ENCODE measurements around the gene PXDN. TPM values are rescaled to one million over a fixed set of nuclear protein-coding genes. Genes with fewer than 3 reads are reported as not detected.

PXDN gene
- total and polyA plus RNA-seq, 11 donors, result 5.9 to 83.7 (median 28.2) TPM

DNA sequence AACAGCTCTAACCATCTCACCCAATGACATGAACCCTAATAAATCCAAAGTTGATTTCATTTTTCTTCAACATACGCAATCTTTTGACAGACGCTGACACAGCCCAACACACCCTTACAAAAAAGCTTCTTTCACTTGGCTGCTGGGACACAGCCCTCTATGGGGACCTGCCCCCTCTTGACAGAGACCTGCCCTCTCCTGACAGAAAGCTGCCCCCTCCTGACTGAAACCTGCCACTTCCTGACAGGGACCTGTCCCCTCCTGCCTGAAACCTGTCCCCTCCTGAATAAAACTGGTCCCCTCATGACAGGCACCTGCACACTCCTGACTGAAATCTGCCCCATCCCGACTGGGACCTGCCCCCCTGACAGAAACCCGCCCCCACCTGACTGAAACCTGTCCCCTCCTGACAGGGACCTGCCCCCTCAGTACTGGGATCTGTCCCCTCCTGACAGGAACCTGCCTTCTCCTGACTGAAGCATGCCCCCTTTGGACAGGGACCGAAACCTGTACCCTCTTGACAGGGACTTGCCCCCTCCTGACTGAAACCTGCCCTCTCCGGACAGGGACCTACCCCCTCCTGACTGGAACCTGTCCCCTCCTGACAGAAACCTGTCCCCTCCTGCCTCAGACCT, 87.9 kb downstream of the PXDN start:
- peaks cover 0 to 35% (median 23%) of the 10 kb centered on the region in 9 donors for H3K36me3 ChIP-seq
- intact Hi-C loops (cut with DNase I), result loop anchor here in 2 of 10 donors (10.0 kb wide), 1 partner anchor 88 kb away; the partner anchor contains the start of gene PXDN (in 2 of the 2)
- H3K27me3 ChIP-seq, result no peaks in the 10 kb centered on the region
- 84 to 91% (median 87%) methylated on average over 4 to 6 of the region's 6 CpGs for WGBS, 4 donors
- TF ChIP-seq POLR2A (IDR thresholded peaks at IDR 0.05) (no peak), CTCF (IDR thresholded peaks at IDR 0.05) (no peak)
- H3K4me1 ChIP-seq, result peaks cover 0 to 37% (median 22%) of the 10 kb centered on the region in 12 donors
- DNase-seq, result peak in 1 of 5 donors; percentile 24
- ATAC-seq, result no peak
- H3K4me3 ChIP-seq, result no peak overlapping the region
- no peaks in the 10 kb centered on the region for H3K9me3 ChIP-seq
- peak overlapping the region in 6 of 12 donors; percentile 4 to 72 (median 44) for H3K27ac ChIP-seq

- ATAC-seq (no peak), DNase-seq (peak in 1 of 5 donors; percentile 9)
- WGBS, 4 donors, result 89 to 97% (median 93%) methylated on average over 3 of the region's 3 CpGs
- Histone ChIP-seq H3K4me1 (peaks cover 0 to 45% (median 24%) of the 10 kb centered on the region in 12 donors), H3K36me3 (peaks cover 0 to 28% (median 13%) of the 10 kb centered on the region in 9 donors), H3K9me3 (no peaks in the 10 kb centered on the region), H3K27ac (peak overlapping the region in 9 of 12 donors; percentile 3 to 92 (median 72)), H3K27me3 (no peaks in the 10 kb centered on the region), H3K4me3 (no peak overlapping the region)
- TF ChIP-seq CTCF (IDR thresholded peaks at IDR 0.05), result no peak
- TF ChIP-seq POLR2A (IDR thresholded peaks at IDR 0.05), result no peak
- intact Hi-C loops (cut with DNase I), result loop anchor here in 4 of 10 donors (2.0 to 10.0 kb wide), 3 partner anchors 87 to 89 kb away; partner anchors contain the start of gene PXDN (in 3 of the 4)
Observed at GRCh38 chr2:1655461-1655860, 88.9 kb downstream of the PXDN start.

GRCh38 chr2:1654696-1655374, 89.5 kb downstream of the PXDN start:
- TF ChIP-seq POLR2A (IDR thresholded peaks at IDR 0.05) (no peak), CTCF (IDR thresholded peaks at IDR 0.05) (no peak)
- DNase-seq (peak in 1 of 5 donors; percentile 30), ATAC-seq (peak in 1 of 4 donors; percentile 34)
- WGBS, 4 donors, result 73 to 82% (median 81%) methylated on average over 8 of the region's 8 CpGs
- no peaks in the 10 kb centered on the region for H3K27me3 ChIP-seq
- H3K4me3 ChIP-seq, result no peak overlapping the region
- intact Hi-C loops (cut with DNase I), result loop anchor here in 8 of 10 donors (2.0 to 10.0 kb wide), 8 partner anchors 53 to 92 kb away; partner anchors contain the start of gene PXDN (in 6 of the 8)
- peaks cover 0 to 49% (median 24%) of the 10 kb centered on the region in 12 donors for H3K4me1 ChIP-seq
- no peaks in the 10 kb centered on the region for H3K9me3 ChIP-seq
- peak overlapping the region in 11 of 12 donors; percentile 15 to 92 (median 69) for H3K27ac ChIP-seq
- peaks cover 0 to 24% (median 10%) of the 10 kb centered on the region in 9 donors for H3K36me3 ChIP-seq

Data from heart left ventricle (tissue), 16 donors.